GM21737 (cell line): ENCODE results near the gene UBE2M.
A peak's percentile ranks its signal among the peaks of the same experiment; 100 is the strongest.

Source experiments
- ATAC-seq: cut with Tn5 transposase; IDR thresholded peaks from one replicate; pipeline ENCODE4 v1.9.1; 2021; ENCODE audit warnings: mild to moderate bottlenecking, moderate library complexity; ENCODE audit not compliant: unreplicated experiment

Gene UBE2M

DNA sequence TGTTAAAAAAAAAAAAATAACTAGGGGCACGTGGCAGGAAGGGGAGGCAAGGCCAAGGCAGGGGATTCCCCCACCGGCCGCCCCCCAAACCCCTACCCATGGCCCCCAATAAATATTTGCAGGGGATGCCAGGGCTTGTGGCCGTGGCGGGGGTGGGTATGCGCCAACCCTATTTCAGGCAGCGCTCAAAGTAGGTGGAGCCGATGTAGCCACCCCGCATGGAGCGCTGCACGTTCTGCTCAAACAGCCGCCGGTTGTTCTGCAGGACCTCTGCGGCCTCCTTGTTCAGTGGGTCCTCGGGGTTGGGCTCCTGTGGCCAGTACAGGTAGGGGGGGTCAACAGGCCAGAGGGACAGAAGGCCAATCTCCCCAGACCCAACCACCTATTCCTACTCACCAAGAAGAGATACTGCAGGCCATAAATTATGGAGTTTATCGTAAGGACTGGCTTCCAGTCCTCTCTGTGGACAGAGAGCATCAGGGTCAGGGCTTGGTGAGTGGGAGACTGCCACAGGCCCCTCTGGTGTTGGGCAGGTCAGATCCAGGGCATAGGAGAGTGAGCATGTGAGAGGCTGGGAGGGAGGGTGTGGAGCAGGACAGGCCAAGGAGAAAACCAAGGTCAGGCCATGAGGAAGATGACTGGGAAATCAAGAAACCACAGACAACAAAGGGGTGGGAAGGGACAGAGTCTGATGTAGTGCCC is 2.3 kb downstream of the UBE2M start:
- ATAC-seq: no peak

DNA sequence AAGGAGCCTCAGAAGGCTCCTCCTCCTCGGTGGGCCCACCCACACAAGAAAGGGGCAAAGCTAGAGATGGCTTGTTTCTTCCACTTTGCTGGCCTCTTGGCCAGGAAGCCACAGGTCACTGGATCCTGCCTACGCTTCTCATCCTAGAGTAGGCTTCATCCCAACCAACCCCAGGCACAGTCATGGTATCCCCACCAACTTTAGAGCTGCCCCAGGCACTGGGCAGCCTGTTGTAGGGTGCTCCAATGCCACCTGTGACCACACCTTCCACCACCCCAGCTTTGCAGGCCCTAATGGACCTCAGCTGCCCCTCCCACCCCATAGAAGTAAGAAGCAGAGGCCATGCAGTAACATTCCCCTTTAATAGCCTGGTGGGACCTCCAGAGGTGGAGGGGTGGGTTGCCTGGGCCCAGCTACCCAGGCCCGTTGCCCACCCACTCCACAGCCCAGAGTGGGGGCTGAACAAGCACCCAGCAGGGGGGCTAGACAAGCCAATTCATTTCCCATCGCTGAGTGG is 3.0 kb downstream of the UBE2M start:
- ATAC-seq: no peak

DNA sequence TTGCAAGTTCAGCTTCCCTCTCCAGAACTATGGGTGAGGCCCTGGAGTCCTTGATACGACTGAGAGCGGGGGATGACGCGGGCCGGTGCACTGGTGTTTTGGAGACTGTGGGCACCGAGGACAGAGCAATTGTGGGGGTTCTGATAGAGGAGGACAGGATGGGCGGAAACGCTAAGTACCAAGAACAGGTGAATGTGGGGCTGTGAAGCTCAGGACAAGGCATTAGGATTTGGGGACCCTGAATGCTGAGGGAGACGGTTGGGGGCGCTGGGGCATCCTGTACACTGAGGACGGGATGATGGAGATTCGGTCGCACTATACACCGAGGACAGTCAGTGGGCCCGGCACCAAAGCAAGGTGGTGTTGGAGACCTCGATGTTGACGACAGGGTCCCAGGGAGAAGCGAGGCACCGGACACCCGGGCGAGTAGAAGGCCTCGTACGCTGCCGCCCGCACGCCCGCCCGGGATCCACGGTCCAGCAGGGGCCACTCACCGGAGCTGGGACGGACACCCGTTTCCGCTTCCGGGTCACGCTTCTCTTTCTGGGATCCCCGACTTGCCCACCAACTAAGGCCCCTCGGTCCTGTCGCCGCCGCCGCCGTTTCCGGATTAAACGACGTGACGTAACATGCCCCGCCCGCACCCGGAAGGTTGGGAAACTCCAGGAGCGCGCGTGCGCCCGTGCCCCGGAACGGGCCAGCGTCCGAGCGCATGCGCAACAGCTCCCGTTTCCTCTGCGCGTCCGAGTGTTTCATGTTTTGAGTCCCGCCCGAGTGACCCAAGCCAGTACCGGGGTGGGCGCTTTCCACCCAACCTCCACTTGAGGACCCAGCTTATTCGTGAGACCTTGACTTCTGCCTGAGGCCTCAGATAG is 3.7 kb downstream of the UBE2M start, which contains the start of gene CHMP2A:
TSS of gene CHMP2A (minus strand) at position 612 of the 875 bp plus-strand sequence. CDS start 893 bp downstream, outside the sequence.
- ATAC-seq: peak; percentile 30

DNA sequence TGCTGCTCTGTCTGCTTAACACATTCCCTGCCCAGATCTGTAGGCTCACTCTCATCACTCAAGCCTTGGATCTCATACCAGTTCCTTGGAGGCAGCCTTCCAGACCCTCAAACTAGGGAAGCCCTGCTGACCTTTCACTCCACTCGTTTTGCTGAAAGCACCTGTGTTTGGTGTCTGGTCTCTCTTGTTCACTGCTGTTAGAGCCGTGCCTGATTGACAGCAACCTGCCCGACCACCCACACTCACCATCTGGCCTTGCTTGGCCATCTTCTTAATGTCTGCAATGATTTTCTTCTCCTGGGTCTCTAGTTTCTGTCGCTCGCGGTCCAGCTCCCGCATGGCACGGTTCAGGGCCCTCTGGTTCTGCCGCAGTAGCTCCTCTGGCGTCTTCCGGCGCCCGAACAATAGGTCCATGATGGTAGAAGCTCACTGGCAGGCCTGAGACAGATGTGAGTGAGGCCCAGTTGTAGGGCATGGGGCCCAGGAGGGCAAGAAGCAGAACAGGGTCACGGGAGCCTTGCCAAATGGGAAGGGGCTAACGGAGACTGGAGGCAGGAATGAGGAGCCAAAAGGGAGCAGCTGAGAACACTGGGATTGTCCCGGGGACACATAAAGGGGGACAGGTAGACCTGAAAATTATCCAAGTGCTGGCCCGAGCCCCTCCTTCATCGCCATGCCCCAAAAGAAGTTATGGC is 4.5 kb downstream of the UBE2M start:
- no peak for ATAC-seq

DNA sequence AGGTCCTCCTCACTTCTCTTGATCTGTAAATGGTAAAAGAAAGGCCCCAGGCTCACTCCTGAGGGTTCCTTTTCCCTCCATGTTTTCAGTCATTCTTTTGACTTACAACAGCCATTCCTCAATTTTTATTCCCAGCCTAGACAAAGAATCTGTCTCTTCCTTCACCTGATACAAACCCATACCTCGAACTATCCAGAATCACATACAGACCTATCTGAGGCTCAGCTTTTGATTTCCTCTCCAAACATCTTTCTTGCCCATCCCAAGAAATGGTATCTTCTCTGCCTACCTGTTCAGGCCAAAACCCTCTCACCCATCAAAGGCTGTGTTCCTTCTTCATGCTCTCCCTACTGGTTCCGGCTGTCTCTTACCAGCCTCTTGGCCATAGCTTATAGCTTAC is 5.8 kb downstream of the UBE2M start:
- no peak for ATAC-seq

- no peak for ATAC-seq
Measured at GRCh38 chr19:58551577-58552471, 6.6 kb downstream of the UBE2M start.

- no peak for ATAC-seq
Measured at GRCh38 chr19:58551123-58551497, 7.3 kb downstream of the UBE2M start.

DNA sequence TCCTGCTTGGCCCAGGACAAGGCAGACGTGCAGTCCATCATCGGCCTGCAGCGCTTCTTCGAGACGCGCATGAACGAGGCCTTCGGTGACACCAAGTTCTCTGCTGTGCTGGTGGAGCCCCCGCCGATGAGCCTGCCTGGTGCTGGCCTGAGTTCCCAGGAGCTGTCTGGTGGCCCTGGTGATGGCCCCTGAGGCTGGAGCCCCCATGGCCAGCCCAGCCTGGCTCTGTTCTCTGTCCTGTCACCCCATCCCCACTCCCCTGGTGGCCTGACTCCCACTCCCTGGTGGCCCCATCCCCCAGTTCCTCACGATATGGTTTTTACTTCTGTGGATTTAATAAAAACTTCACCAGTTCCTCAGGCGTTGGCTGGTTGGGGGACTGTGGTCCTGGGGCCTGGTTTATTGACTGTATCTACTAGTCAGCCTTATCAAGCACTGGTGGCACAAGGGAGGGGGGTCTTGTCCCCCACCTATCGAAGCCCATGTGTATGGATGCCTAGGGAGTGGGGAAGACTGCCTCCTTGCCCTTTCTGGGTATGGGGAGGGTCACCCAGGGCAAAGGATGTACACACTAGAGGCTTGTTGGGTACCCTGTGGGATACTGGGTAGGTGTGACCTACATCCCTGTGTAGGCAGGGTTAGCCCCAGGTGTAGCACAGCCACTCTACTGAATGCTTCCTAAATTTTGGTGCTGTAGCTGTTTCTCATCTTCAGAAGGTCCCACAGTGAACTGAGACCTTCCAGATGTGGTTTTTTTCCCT is 7.9 kb downstream of the UBE2M start:
- ATAC-seq: no peak

GRCh38 chr19:58549664-58550361 is 8.6 kb downstream of the UBE2M start:
- ATAC-seq: no peak

GRCh38 chr19:58548859-58549663 is 9.3 kb downstream of the UBE2M start:
- ATAC-seq: no peak

DNA sequence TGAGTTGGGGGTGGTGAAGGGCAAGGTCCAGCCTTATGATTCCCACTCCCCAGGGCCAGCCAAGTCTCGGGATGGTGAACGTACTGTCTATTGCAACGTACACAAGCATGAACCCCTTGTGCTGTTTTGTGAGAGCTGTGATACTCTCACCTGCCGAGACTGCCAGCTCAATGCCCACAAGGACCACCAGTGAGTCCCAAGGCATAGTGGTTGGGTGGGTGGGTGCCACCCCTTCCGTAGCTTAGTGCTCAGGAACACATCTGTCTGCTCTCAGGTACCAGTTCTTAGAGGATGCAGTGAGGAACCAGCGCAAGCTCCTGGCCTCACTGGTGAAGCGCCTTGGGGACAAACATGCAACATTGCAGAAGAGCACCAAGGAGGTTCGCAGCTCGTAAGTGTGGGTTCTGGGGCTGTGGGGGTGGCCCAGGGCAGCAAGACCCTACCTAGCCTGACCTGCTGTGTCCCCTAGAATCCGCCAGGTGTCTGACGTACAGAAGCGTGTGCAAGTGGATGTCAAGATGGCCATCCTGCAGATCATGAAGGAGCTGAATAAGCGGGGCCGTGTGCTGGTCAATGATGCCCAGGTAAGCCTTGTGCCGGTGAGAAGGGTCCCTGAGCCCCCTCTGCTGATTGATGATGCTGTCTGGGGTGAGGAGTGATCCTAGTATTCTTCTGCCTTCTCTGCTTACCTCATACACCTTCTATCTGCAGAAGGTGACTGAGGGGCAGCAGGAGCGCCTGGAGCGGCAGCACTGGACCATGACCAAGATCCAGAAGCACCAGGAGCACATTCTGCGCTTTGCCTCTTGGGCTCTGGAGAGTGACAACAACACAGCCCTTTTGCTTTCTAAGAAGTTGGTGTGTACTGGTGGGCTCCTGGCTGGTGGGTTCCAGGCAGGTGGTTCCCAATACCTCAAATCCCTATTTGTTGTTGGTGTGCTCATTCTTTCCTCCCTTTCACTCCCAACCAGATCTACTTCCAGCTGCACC is 10.8 kb downstream of the UBE2M start:
- no peak for ATAC-seq

DNA sequence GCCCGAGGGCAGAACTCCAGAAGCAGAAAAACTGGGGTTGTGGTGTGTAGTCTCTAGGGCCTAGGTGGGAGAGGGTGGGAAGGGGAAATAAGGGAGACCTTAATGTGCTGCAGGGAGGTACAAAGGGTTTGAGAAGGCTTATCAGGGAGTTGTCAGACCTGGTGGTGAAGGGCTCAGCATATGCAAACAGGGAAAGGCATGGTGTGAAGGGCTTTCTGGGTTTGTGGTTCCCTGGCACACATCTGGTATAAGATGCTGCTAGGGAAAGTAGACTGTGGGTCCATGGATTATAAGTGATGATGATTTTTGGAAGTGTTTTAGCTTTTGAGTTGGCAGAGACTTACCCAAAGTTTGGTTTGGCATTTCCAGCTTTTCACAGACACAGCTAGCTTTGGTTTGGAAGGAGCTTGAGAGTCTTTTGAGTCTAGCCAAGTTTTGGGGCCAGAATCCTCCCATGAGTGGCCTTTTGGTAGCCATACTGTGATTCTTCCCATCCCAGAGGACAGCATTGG is 12.3 kb downstream of the UBE2M start:
- ATAC-seq: no peak

DNA sequence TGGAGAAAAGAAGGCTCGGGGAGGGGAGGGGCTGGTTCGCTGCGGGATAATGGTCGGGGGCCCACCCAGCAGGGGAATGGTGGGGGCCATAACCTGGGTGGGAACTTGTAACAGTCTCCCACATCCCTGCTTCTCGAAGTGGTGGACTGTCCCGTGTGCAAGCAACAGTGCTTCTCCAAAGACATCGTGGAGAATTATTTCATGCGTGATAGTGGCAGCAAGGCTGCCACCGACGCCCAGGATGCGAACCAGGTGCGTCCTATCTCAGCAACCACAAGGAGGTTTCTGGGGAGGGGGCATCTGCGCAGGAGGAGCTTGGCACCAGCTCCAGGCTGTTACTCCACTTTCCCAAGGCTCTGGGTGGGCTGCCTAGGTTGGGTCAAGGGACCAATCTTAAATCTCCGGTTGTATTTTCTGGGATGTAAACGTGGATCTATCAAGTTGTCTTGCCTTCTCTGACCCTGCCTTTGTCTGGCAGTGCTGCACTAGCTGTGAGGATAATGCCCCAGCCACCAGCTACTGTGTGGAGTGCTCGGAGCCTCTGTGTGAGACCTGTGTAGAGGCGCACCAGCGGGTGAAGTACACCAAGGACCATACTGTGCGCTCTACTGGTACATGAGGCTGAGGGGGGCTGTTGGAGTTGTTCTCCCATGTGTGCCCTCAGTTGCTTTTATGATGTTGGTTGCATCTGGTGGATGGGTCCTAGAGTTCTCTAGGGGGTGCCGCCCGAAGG is 13.0 kb downstream of the UBE2M start:
- ATAC-seq: no peak

DNA sequence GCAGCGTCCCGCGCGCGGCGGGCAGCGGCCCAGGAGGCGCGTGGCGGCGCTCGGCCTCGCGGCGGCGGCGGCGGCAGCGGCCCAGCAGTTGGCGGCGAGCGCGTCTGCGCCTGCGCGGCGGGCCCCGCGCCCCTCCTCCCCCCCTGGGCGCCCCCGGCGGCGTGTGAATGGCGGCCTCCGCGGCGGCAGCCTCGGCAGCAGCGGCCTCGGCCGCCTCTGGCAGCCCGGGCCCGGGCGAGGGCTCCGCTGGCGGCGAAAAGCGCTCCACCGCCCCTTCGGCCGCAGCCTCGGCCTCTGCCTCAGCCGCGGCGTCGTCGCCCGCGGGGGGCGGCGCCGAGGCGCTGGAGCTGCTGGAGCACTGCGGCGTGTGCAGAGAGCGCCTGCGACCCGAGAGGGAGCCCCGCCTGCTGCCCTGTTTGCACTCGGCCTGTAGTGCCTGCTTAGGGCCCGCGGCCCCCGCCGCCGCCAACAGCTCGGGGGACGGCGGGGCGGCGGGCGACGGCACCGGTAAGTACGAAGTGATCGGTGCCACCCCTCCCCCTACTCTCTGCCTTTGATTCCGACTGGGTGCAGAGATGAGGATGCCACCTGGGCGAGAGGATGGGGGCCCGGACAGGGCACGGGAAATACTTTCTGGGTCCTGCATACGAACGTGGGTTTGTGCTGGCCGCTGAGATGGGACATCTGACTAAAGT is 13.7 kb downstream of the UBE2M start:
- ATAC-seq: peak; percentile 38

- ATAC-seq: peak; percentile 84
Measured at GRCh38 chr19:58543826-58544590, 14.4 kb downstream of the UBE2M start, which contains the start of gene TRIM28. Gene TRIM28 (plus strand): TSS chr19:58544064. CDS start chr19:58544758, 694 bp downstream.
